Measurements from ENCODE around the gene SPSB2. TPM values are rescaled to one million over a fixed set of nuclear protein-coding genes. Genes with fewer than 3 reads are reported as not detected.
"Not testable (repeated sequence)": the region's sequence is repeated elsewhere in the genome, so short reads cannot be mapped to it uniquely, and the experiment has no call there.

The SPSB2 gene
- total RNA-seq, 2 donors from 2014 or later = 2.2 to 2.4 TPM

DNA sequence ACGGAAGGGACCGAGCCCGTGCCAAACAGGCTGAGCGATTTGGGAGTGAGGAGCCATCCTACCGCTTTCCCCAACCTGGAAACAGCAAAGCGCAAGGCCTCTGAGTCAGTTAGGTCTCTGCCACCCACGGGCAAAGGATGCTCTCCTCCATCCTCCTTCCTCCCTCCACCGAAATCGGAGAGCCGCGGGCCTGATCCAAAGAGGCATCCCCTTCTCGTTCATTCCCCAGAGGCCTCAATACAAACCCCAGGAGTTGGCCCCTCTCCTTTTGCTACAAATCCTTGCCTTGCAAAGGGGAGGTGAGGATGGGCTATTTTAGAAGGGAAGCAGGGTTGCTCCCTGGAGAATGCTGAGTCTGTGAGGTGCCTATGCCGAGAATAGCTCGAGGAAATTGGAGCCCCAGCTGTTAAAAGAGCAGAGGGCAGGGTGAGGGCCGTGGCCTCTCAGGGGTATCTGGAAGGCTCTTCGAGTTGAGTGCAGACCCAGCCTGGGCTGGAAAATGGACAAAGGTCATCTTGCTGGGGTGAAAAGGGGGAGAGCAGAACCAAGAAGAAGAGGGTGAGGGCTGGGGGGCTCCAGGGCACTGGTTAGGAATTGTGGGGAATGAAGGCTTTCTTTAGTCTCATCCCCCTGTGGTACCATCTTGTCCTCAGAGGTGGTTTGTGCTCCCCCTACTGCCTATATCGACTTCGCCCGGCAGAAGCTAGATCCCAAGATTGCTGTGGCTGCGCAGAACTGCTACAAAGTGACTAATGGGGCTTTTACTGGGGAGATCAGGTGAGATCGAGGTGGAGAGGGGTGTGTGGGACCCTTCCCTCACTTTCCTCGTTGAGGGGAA lies 4.7 kb downstream of the SPSB2 start:
- Mint-ChIP-seq H3K9me3 (no peaks in the 10 kb centered on the region), H3K27me3 (no peaks in the 10 kb centered on the region), H3K36me3 (ENCODE audit: low read depth) (peaks cover 97% of the 10 kb centered on the region), H3K4me3 (peak overlapping the region; percentile 94), H3K4me1 (peaks cover 35% of the 10 kb centered on the region), H3K27ac (peak overlapping the region; percentile 94)
- ATAC-seq (replicated peaks) = peak; percentile 2

DNA sequence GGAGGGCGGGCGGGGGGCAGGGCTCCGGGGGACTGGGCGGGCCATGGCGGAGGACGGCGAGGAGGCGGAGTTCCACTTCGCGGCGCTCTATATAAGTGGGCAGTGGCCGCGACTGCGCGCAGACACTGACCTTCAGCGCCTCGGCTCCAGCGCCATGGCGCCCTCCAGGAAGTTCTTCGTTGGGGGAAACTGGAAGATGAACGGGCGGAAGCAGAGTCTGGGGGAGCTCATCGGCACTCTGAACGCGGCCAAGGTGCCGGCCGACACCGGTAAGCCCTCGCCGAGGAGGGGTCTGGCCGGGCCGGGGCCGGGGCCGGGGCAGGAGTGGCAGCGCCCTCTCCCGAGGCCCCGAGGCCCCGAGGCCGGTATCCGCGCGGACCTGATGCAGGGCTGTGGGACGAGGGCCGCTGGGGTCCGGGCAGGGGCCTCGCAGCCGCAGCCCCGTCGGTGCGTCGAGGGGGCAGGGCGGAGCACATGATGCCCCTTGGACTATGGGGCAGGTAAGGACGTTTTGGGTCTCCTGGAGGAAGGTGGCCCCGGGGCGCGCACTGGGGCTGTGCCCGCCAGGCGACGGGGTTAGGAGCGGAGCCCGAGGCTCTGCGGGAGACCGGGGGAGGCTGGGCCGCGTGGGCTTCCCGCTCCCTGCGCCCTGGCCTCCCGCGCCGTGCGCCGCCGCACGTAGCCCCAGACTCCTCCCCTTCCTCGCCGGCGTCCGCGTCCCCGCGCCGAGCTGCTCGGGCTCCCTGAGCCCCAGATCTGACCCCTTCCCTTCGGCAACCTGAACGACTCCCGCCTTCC lies 5.5 kb downstream of the SPSB2 start, which contains the start of gene TPI1:
TSS of gene TPI1 (plus strand) at position 119 of the 798 bp plus-strand sequence. CDS start at position 155, 36 bp downstream.
- Mint-ChIP-seq H3K4me3 (peak within 1 kb of the TSS; percentile 94), H3K36me3 (ENCODE audit: low read depth) (peaks cover 97% of the 10 kb centered on the region), H3K27ac (peak within 1 kb of the TSS; percentile 96), H3K4me1 (peaks cover 37% of the 10 kb centered on the region), H3K27me3 (no peaks in the 10 kb centered on the region), H3K9me3 (no peaks in the 10 kb centered on the region)
- peak; percentile 74 for ATAC-seq (replicated peaks)

DNA sequence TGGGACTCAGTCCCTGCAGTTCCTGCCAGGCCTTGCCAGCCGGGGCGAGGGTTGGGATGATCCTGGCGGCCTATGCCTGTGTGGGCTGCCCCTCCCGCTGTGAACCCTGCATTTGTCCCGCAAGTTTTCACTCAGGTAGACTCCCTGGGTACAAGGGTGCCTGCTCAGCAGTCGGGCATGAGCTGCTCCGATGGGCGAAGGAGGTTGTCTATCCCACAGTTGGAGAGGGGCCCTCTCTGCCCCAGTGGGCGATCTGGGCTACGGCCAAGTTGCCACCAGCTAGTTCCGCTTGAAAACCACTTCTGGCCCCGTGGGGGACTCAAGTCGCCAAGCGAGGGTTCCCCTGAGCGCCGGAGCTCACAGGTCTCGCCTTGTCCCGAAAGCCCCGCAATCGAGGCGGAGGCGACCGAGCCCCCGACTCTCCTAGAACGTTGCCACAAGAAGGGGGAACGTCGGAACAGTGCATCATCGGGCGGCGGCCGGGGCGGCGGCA lies 6.1 kb downstream of the SPSB2 start:
- ATAC-seq (replicated peaks) = peak; percentile 5
- Mint-ChIP-seq H3K4me1 (peaks cover 31% of the 10 kb centered on the region), H3K27ac (peak overlapping the region; percentile 96), H3K36me3 (ENCODE audit: low read depth) (peaks cover 97% of the 10 kb centered on the region), H3K4me3 (peak overlapping the region; percentile 94), H3K9me3 (no peaks in the 10 kb centered on the region), H3K27me3 (no peaks in the 10 kb centered on the region)

DNA sequence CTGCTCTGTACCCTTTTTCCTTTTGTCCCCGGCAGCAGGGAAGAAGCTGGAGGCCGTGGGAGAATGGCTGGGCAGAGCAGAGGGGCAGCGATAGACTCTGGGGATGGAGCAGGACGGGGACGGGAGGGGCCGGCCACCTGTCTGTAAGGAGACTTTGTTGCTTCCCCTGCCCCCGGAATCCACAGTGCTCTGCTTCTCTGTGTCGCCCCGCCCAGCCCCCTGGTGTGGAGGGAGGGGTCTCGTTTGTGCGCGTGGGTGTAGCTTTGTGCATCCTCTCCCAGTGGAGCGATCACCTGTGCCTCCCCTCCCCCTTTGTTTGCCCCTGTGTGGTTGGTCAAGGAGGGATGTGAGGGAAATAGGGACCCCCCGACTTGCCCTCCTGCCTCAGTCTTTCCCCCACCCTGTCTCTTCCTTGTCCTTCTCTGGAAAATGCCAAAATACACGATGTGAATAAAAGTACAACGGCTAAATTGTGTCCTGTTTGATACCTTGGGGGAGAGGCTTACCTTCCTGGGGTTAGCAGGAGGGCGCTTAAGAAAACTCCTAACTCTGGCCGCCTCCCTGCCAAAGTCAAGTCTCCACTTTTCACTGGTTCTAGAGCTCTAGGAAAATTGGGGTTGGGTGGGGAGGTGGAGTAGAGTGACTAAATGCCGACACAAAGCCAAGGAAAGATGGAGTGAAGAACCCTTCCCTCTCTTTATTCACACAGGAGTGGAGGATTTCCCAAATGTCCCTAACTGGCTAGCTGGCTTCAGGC lies 6.8 kb downstream of the SPSB2 start:
- no peak for ATAC-seq (replicated peaks)
- Mint-ChIP-seq H3K4me3 (peak overlapping the region; percentile 94), H3K36me3 (ENCODE audit: low read depth) (peaks cover 97% of the 10 kb centered on the region), H3K9me3 (no peaks in the 10 kb centered on the region), H3K27ac (peak overlapping the region; percentile 96), H3K27me3 (no peaks in the 10 kb centered on the region), H3K4me1 (peaks cover 25% of the 10 kb centered on the region)

DNA sequence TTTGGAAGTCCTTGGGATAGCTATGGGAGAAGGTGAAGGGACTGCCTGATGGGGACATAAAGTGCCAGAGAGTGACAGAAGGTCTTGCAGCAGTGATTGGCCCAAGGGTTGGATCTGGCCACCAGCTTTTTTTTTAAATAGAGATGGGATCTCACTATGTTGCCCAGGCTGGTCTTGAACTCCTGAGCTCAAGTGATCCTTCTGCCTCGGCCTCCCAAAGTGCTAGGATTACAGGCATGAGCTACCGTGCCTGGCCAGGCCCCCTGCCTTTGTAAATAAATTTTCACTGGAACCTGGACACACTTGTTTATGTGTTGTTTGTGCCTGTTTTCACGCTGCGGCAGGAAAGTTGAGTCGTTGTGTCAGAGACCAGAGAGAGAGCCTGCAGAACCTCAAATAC lies 7.8 kb downstream of the SPSB2 start:
- not testable (repeated sequence) for H3K27me3 Mint-ChIP-seq
- H3K4me3 Mint-ChIP-seq = peak overlapping the region; percentile 94

DNA sequence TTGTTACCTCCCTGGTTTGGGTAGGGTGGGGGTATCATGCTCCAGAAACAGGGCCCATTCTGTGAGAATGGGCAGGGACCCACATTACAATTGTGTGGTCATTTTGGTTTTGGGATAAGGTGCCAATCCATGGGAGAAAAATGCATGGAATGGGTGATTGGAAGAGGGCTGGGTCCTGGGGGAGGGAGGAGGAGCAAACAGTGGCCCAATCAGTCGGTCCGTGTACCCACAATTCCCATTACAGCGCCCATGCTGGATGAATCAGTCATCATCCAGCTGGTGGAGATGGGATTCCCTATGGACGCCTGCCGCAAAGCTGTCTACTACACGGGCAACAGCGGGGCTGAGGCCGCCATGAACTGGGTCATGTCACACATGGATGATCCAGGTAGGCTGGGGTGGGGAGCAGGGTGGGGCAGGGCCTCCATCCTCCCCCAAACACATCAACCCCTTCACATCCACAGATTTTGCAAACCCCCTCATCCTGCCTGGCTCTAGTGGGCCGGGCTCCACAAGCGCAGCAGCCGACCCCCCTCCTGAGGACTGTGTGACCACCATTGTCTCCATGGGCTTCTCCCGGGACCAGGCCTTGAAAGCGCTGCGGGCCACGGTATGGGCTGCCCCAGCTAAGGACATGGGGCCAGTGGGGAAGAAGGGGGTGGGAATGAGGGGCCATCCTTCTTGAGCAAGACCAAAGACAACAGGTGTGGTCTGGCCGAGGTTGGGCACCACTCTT lies 9.3 kb downstream of the SPSB2 start:
- H3K36me3 Mint-ChIP-seq (ENCODE audit: low read depth) = peaks cover 97% of the 10 kb centered on the region
- no peaks in the 10 kb centered on the region for H3K9me3 Mint-ChIP-seq
- peaks cover 6% of the 10 kb centered on the region for H3K4me1 Mint-ChIP-seq
- ATAC-seq (replicated peaks) = no peak
- H3K27me3 Mint-ChIP-seq = no peaks in the 10 kb centered on the region
- H3K27ac Mint-ChIP-seq = peak overlapping the region; percentile 36
- no peak overlapping the region for H3K4me3 Mint-ChIP-seq

More for the DNA sequence above, 7.8 kb downstream of the SPSB2 start:
- H3K27ac Mint-ChIP-seq = peak overlapping the region; percentile 19
- H3K4me1 Mint-ChIP-seq = peaks cover 17% of the 10 kb centered on the region
- H3K9me3 Mint-ChIP-seq; ATAC-seq (replicated peaks): not testable (repeated sequence)
- H3K36me3 Mint-ChIP-seq (ENCODE audit: low read depth) = peaks cover 97% of the 10 kb centered on the region

DNA sequence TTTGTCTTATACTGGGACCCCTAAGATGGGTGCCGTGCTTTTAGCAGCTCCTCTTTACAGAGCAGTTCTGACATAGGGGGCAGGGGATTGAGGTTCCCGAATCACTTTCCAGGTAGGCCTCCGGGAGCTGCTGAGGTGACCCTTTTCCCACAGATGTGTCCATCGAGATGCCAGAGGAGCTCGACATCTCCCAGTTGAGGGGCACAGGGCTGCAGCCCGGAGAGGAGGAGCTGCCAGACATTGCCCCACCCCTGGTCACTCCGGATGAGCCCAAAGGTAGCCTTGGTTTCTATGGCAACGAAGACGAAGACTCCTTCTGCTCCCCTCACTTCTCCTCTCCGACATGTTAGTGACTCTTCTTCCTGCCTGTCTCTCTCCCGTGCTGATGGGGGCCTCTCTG lies 10.1 kb downstream of the SPSB2 start:
- Mint-ChIP-seq H3K27me3 (no peaks in the 10 kb centered on the region), H3K4me1 (peaks cover 4% of the 10 kb centered on the region), H3K36me3 (ENCODE audit: low read depth) (peaks cover 97% of the 10 kb centered on the region), H3K9me3 (no peaks in the 10 kb centered on the region), H3K4me3 (no peak overlapping the region), H3K27ac (peak overlapping the region; percentile 36)
- ATAC-seq (replicated peaks) = no peak

DNA sequence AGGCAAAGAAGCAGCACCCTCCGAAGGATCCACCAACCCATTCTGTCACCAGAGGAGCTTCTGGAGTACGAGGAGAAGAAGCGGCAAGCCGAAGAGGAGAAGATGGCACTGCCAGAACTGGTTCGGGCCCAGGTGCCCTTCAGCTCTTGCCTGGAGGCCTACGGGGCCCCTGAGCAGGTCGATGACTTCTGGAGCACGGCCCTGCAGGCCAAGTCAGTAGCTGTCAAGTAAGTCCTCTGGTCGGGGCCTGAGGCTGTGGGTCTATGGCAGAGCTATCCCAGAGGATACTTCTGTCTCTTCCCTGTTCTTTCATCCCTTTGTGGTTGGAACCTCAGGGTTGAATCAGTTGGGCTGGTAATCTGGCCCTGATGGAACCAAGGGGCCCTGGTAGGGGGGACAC lies 11.7 kb downstream of the SPSB2 start:
- H3K27me3 Mint-ChIP-seq = no peaks in the 10 kb centered on the region
- peaks cover 4% of the 10 kb centered on the region for H3K4me1 Mint-ChIP-seq
- no peak for ATAC-seq (replicated peaks)
- no peaks in the 10 kb centered on the region for H3K9me3 Mint-ChIP-seq
- H3K4me3 Mint-ChIP-seq = no peak overlapping the region
- peak overlapping the region; percentile 34 for H3K27ac Mint-ChIP-seq
- H3K36me3 Mint-ChIP-seq (ENCODE audit: low read depth) = peaks cover 97% of the 10 kb centered on the region

DNA sequence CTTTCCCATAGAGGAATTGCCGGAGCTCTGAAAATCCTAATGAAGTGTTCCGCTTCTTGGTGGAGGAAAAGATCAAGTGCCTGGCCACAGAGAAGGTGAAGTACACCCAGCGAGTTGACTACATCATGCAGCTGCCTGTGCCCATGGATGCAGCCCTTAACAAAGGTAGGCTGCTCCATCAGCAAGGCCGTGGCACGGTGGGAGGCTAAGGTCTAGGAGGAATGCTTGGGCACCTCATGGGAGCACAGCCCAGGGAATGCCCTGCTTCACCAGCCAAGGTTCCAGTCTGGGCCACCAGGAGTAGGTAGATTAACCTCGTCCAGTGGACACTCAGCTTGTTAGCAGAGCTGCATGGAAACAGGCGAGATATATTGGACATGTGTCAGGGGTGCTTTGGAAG lies 12.2 kb downstream of the SPSB2 start:
- H3K36me3 Mint-ChIP-seq (ENCODE audit: low read depth) = peaks cover 98% of the 10 kb centered on the region
- no peaks in the 10 kb centered on the region for H3K9me3 Mint-ChIP-seq
- H3K27ac Mint-ChIP-seq = peak overlapping the region; percentile 34
- H3K4me1 Mint-ChIP-seq = peaks cover 4% of the 10 kb centered on the region
- no peak for ATAC-seq (replicated peaks)
- H3K27me3 Mint-ChIP-seq = no peaks in the 10 kb centered on the region
- H3K4me3 Mint-ChIP-seq = no peak overlapping the region

DNA sequence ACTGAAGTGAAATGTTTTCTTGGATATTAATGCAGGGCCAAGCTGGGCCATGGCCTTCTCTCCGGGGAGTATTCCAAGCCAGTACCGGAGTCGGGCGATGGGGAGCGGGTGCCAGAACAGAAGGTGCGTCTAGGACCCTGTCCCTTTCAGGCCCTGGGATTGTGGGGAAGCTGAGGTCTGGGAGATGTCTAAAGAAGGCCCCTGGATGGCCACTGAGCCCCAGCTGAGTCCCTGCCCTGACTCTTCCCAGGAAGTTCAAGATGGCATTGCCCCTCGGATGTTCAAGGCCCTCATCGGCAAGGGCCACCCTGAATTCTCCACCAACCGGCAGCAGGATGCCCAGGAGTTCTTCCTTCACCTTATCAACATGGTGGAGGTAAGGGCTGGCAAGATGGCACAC lies 13.0 kb downstream of the SPSB2 start:
- Mint-ChIP-seq H3K4me3 (no peak overlapping the region), H3K9me3 (no peaks in the 10 kb centered on the region), H3K27ac (no peak overlapping the region), H3K27me3 (no peaks in the 10 kb centered on the region), H3K36me3 (ENCODE audit: low read depth) (peaks cover 98% of the 10 kb centered on the region), H3K4me1 (peaks cover 4% of the 10 kb centered on the region)
- ATAC-seq (replicated peaks) = no peak

DNA sequence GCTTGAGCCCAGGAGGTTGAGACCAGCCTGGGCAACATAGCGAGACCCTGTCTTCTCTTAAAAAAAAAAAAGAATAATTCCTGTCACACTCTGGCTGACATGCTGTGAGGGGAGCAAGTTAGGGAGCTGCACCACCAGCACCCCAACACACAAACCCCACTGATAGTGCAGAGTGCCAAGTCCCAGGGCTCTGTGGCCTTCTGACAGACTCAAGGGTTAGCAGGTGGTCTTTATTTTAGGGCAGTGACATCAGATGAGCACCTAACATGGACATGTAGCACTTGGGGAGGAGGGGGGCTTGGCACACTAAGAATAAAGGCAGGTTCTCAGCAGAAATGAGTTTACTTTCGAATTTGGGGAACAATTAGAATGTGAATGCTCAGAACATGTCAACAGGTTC lies 14.3 kb downstream of the SPSB2 start:
- no peaks in the 10 kb centered on the region for H3K27me3 Mint-ChIP-seq
- peaks cover 100% of the 10 kb centered on the region for H3K36me3 Mint-ChIP-seq (ENCODE audit: low read depth)
- peaks cover 9% of the 10 kb centered on the region for H3K4me1 Mint-ChIP-seq
- ATAC-seq (replicated peaks) = no peak
- no peak overlapping the region for H3K27ac Mint-ChIP-seq
- no peaks in the 10 kb centered on the region for H3K9me3 Mint-ChIP-seq
- H3K4me3 Mint-ChIP-seq = no peak overlapping the region

DNA sequence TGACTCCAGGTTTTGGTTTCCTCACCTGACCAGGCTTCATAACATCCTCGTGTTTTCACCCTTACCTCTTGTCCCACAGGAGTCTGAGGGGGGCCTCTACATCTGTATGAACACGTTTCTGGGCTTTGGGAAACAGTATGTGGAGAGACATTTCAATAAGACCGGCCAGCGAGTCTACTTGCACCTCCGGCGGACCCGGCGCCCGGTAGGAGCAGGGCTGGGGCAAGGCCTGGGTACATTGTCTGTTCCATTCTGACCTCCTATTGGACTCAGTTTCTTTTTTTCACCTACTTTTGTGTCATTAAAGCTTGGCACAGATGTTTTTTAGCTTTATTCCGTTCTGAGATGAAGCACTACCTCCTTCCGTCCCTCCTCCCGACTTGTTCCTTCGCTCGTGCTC lies 17.8 kb downstream of the SPSB2 start:
- no peak overlapping the region for H3K4me3 Mint-ChIP-seq
- no peaks in the 10 kb centered on the region for H3K9me3 Mint-ChIP-seq
- ATAC-seq (replicated peaks) = no peak
- H3K27ac Mint-ChIP-seq = no peak overlapping the region
- H3K36me3 Mint-ChIP-seq (ENCODE audit: low read depth) = peaks cover 73% of the 10 kb centered on the region
- H3K27me3 Mint-ChIP-seq = no peaks in the 10 kb centered on the region
- peaks cover 12% of the 10 kb centered on the region for H3K4me1 Mint-ChIP-seq

DNA sequence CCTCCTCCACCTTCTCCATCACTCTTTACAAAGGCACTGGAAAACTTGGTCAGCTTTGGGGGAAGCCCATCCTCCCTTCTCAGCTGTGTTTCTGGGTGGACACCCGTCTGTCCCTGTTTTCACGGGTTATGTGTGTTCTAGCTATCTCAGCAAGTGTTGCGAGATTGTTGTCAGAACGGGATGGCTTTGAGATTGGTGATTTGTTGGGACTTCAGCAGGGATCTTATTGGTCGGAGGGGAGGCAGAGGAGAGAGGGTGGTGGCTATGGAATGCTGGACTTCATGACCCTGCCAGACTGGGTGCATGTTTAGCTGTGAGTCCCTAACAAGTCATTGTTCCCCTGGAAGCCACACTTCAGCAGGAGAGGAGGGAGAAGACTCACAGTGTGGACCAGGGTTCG lies 19.1 kb downstream of the SPSB2 start:
- Mint-ChIP-seq H3K4me1 (peaks cover 20% of the 10 kb centered on the region), H3K9me3 (no peaks in the 10 kb centered on the region), H3K27ac (peak overlapping the region; percentile 91), H3K36me3 (ENCODE audit: low read depth) (peaks cover 70% of the 10 kb centered on the region), H3K4me3 (peak overlapping the region; percentile 86), H3K27me3 (no peaks in the 10 kb centered on the region)
- no peak for ATAC-seq (replicated peaks)
